SK-N-SH treated with all-trans-retinoic acid at 6 μM for 48 hours (cell line): ENCODE results near the gene SIL1.

Source experiments
- ATAC-seq: fragments of 200-7000 bp; cut with Tn5 transposase; 3 replicates; pipeline ENCODE4 v1.9.1; 2020; ENCODE audit warnings: mild to moderate bottlenecking, moderate library complexity
- ARNTL ChIP-seq: fragments of 450-650 bp; formaldehyde crosslinking; IDR thresholded peaks from 2 replicates; pipeline ENCODE4 v1.5.0; 2020; ENCODE audit warnings: low read depth, mild to moderate bottlenecking, moderate library complexity, borderline replicate concordance
- BACH2 ChIP-seq: fragments of 250-450 bp; sonication (Bioruptor Pico); IDR thresholded peaks from 2 replicates; pipeline ENCODE4 v1.9.0; 2021; ENCODE audit warnings: mild to moderate bottlenecking, borderline replicate concordance
- CREB5 ChIP-seq: fragments of 250-450 bp; sonication (Bioruptor Pico); IDR thresholded peaks from 2 replicates; pipeline ENCODE4 v1.5.1; 2020; ENCODE audit warnings: low read depth, mild to moderate bottlenecking, moderate library complexity
- CSDC2 ChIP-seq: fragments of 250-450 bp; sonication (Bioruptor Pico); IDR thresholded peaks from 2 replicates; pipeline ENCODE4 v1.5.0; 2020; ENCODE audit warnings: mild to moderate bottlenecking, moderate library complexity
- CSRNP3 ChIP-seq: fragments of 250-450 bp; sonication (Bioruptor Pico); IDR thresholded peaks from 2 replicates; pipeline ENCODE4 v1.5.1; 2021; ENCODE audit warnings: mild to moderate bottlenecking, moderate library complexity
- GLIS3 ChIP-seq: fragments of 250-450 bp; sonication (Bioruptor Pico); IDR thresholded peaks from 2 replicates; pipeline ENCODE4 v1.5.0; 2020; ENCODE audit warnings: mild to moderate bottlenecking, moderate library complexity
- ISL1 ChIP-seq: fragments of 250-450 bp; sonication (Bioruptor Pico); IDR thresholded peaks from 2 replicates; pipeline ENCODE4 v2.1.2; 2022; ENCODE audit warnings: mild to moderate bottlenecking, moderate library complexity
- OSR1 ChIP-seq: fragments of 250-450 bp; sonication (Bioruptor Pico); IDR thresholded peaks from 2 replicates; pipeline ENCODE4 v1.8.0; 2022; ENCODE audit warnings: moderate library complexity, mild to moderate bottlenecking, inconsistent platforms
- POU6F1 ChIP-seq: fragments of 250-450 bp; sonication (Bioruptor Pico); IDR thresholded peaks from 2 replicates; pipeline ENCODE4 v1.8.0; 2021; ENCODE audit warnings: low read depth, mild to moderate bottlenecking, moderate library complexity, borderline replicate concordance
- PPARA ChIP-seq: fragments of 250-450 bp; sonication (Bioruptor Pico); IDR thresholded peaks from 2 replicates; pipeline ENCODE4 v1.5.0; 2020; ENCODE audit warnings: mild to moderate bottlenecking, borderline replicate concordance
- RARB ChIP-seq: fragments of 250-450 bp; sonication (Bioruptor Pico); IDR thresholded peaks from 2 replicates; pipeline ENCODE4 v1.8.0; 2021; ENCODE audit warnings: mild to moderate bottlenecking, moderate library complexity
- SNAI2 ChIP-seq: fragments of 250-450 bp; sonication (Bioruptor Pico); IDR thresholded peaks from 2 replicates; pipeline ENCODE4 v1.5.0; 2020; ENCODE audit warnings: mild to moderate bottlenecking, moderate library complexity
- TCF4 ChIP-seq: fragments of 250-450 bp; sonication (Bioruptor Pico); IDR thresholded peaks from 2 replicates; pipeline ENCODE4 v1.8.0; 2021; ENCODE audit warnings: mild to moderate bottlenecking, moderate library complexity, borderline replicate concordance
- TOX ChIP-seq: fragments of 250-450 bp; sonication (Bioruptor Pico); IDR thresholded peaks from 2 replicates; pipeline ENCODE4 v1.8.0; 2021; ENCODE audit warnings: mild to moderate bottlenecking, moderate library complexity, borderline replicate concordance
- TSHZ2 ChIP-seq: fragments of 250-450 bp; sonication (Bioruptor Pico); IDR thresholded peaks from 2 replicates; pipeline ENCODE4 v1.5.0; 2020; ENCODE audit warnings: mild to moderate bottlenecking, moderate library complexity
- ZC3H10 ChIP-seq: fragments of 250-450 bp; sonication (Bioruptor Pico); IDR thresholded peaks from 2 replicates; pipeline ENCODE4 v1.5.1; 2021; ENCODE audit warnings: mild to moderate bottlenecking, moderate library complexity
- ZFP3 ChIP-seq: fragments of 250-450 bp; sonication (Bioruptor Pico); IDR thresholded peaks from 2 replicates; pipeline ENCODE4 v1.5.0; 2020; ENCODE audit warnings: mild to moderate bottlenecking, moderate library complexity
- ZFP30 ChIP-seq: fragments of 450-650 bp; formaldehyde crosslinking; IDR thresholded peaks from 2 replicates; pipeline ENCODE4 v1.5.0; 2022; ENCODE audit warnings: mild to moderate bottlenecking, moderate library complexity
- ZNF70 ChIP-seq: fragments of 450-650 bp; formaldehyde crosslinking; IDR thresholded peaks from 2 replicates; pipeline ENCODE4 v1.5.0; 2020; ENCODE audit warnings: mild to moderate bottlenecking, moderate library complexity
- ZNF8 ChIP-seq: fragments of 450-650 bp; formaldehyde crosslinking; IDR thresholded peaks from 2 replicates; pipeline ENCODE4 v1.5.0; 2020; ENCODE audit warnings: mild to moderate bottlenecking, moderate library complexity

SIL1 gene

GRCh38 chr5:138951986-138952735 is 246.0 kb downstream of the SIL1 start:
- TF ChIP-seq ARNTL (CRISPR knock-in tag) (no peak), TOX (CRISPR knock-in tag) (no peak), CSDC2 (CRISPR knock-in tag) (no peak), ZC3H10 (no peak), TSHZ2 (CRISPR knock-in tag) (no peak), ZNF8 (no peak)
- no peak for ATAC-seq

- ATAC-seq = no peak
- no peak for TF ChIP-seq ZNF70 (CRISPR knock-in tag)
- no peak for TF ChIP-seq CREB5 (CRISPR knock-in tag)
- no peak for TF ChIP-seq ZC3H10
- TF ChIP-seq OSR1 (CRISPR knock-in tag) = no peak
- no peak for TF ChIP-seq CSRNP3 (CRISPR knock-in tag)
- no peak for TF ChIP-seq GLIS3 (CRISPR knock-in tag)
- no peak for TF ChIP-seq ISL1 (CRISPR knock-in tag)
- TF ChIP-seq TCF4 (CRISPR knock-in tag) = no peak
- no peak for TF ChIP-seq POU6F1 (CRISPR knock-in tag)
- no peak for TF ChIP-seq TOX (CRISPR knock-in tag)
These were observed 246.8 kb downstream of the SIL1 start for GRCh38 chr5:138951091-138951985.

- TF ChIP-seq ZFP30 (CRISPR knock-in tag) (no peak), OSR1 (CRISPR knock-in tag) (no peak), ZFP3 (no peak)
- TF ChIP-seq, all 23 proteins: peak for 0
- ATAC-seq = peak; percentile 17; the same call in 2 of the 3 replicates
These were observed 247.6 kb downstream of the SIL1 start for GRCh38 chr5:138950421-138951031.

GRCh38 chr5:138949988-138950387 is 248.2 kb downstream of the SIL1 start:
- no peak for TF ChIP-seq ARNTL (CRISPR knock-in tag)
- TF ChIP-seq ZNF70 (CRISPR knock-in tag) = no peak
- TF ChIP-seq PPARA = no peak
- TF ChIP-seq SNAI2 (CRISPR knock-in tag) = no peak
- peak; percentile 80 for TF ChIP-seq TCF4 (CRISPR knock-in tag)
- no peak for TF ChIP-seq CSDC2 (CRISPR knock-in tag)
- TF ChIP-seq GLIS3 (CRISPR knock-in tag) = no peak
- peak; percentile 75; the same call in 1 of the 2 replicates for TF ChIP-seq TSHZ2 (CRISPR knock-in tag)
- TF ChIP-seq TOX (CRISPR knock-in tag) = no peak
- no peak for TF ChIP-seq RARB (CRISPR knock-in tag)
- no peak for TF ChIP-seq POU6F1 (CRISPR knock-in tag)
- TF ChIP-seq ISL1 (CRISPR knock-in tag) = no peak
- TF ChIP-seq BACH2 (CRISPR knock-in tag) = no peak
- no peak for TF ChIP-seq OSR1 (CRISPR knock-in tag)
- peak; percentile 30; the same call in 2 of the 3 replicates for ATAC-seq
